SK-N-SH (cell line): ENCODE data around the gene MTUS2. TPM values are rescaled to one million over a fixed set of nuclear protein-coding genes. Genes with fewer than 3 reads are reported as not detected.

Experiments
- CTCF ChIA-PET: fragments of 300-600, 350-600 bp; formaldehyde crosslinking; extraction: SDS; loops from one replicate; lab custom pipeline; 2021; lab: Yijun Ruan, JAX
- POLR2A ChIA-PET: fragments of 350-600 bp; sonication (Branson Sonifier 250); formaldehyde crosslinking; extraction: SDS; loops from one replicate; lab custom pipeline; 2020; ENCODE audit warnings: antibody characterized with exemption, inconsistent platforms; lab: Yijun Ruan, JAX
- DNase-seq: peaks from one replicate; pipeline ENCODE4 v3.0.0; 2012
- H2AFZ ChIP-seq: fragments of 200-600 bp; sonication (generic); 2 replicates; pipeline ENCODE4 v1.8.1; 2016; ENCODE audit warnings: antibody characterized with exemption, mild to moderate bottlenecking, low read depth
- H3F3A ChIP-seq: fragments of 200-600 bp; sonication (generic); replicated peaks from 2 replicates; pipeline ENCODE3; 2016; ENCODE audit warnings: antibody characterized with exemption, mild to moderate bottlenecking; ENCODE audit not compliant: insufficient read depth
- H3K27ac ChIP-seq, 2 experiments: fragments of 200-500 bp in 1 of 2; fragments of 200-600 bp in 1 of 2; sonication (Bioruptor generic) in 1 of 2; sonication (generic), shearing (Covaris generic) in 1 of 2; 2 replicates each; pipeline versions ENCODE4 v1.5.1 to v1.6.1; 2014 to 2016; ENCODE audit warnings: low read depth in 2 of 2, inconsistent platforms in 1 of 2, low read length in 1 of 2, mild to moderate bottlenecking in 1 of 2, mixed read lengths in 1 of 2
- H3K27me3 ChIP-seq: fragments of 200-600 bp; sonication (generic), shearing (Covaris generic); 2 replicates; pipeline ENCODE4 v1.6.1; 2016; ENCODE audit warnings: mixed run types; ENCODE audit not compliant: insufficient read depth
- H3K36me3 ChIP-seq, 2 experiments: fragments of 200-500 bp in 1 of 2; fragments of 200-600 bp in 1 of 2; sonication (Bioruptor generic) in 1 of 2; sonication (generic) in 1 of 2; replicated peaks in 1 of 2; 2 replicates each; pipeline versions ENCODE3 to v1.5.1; 2014 to 2016; ENCODE audit warnings: low read length in 1 of 2, mild to moderate bottlenecking in 1 of 2; ENCODE audit not compliant: insufficient read depth in 2 of 2, control insufficient read depth in 1 of 2
- H3K4me1 ChIP-seq, 2 experiments: fragments of 200-500 bp in 1 of 2; fragments of 200-600 bp in 1 of 2; sonication (Bioruptor generic) in 1 of 2; sonication (generic), shearing (Covaris generic) in 1 of 2; 2 replicates each; pipeline versions ENCODE4 v1.5.1 to v1.6.1; 2014 to 2016; ENCODE audit warnings: low read depth in 1 of 2, low read length in 1 of 2, mixed run types in 1 of 2; ENCODE audit not compliant: insufficient read depth in 2 of 2, control insufficient read depth in 1 of 2
- H3K4me2 ChIP-seq: fragments of 200-600 bp; sonication (generic), shearing (Covaris generic); 2 replicates; pipeline ENCODE4 v1.6.1; 2017; ENCODE audit warnings: mixed run types
- H3K4me3 ChIP-seq, 2 experiments: fragments of 200-500 bp in 1 of 2; fragments of 200-600 bp in 1 of 2; sonication (Bioruptor generic) in 1 of 2; sonication (generic), shearing (Covaris generic) in 1 of 2; 2 replicates each; pipeline versions ENCODE4 v1.5.1 to v1.8.1; 2014 to 2016; ENCODE audit warnings: low read depth in 2 of 2, inconsistent platforms in 1 of 2, low read length in 1 of 2, mild to moderate bottlenecking in 1 of 2, mixed read lengths in 1 of 2, moderate library complexity in 1 of 2
- H3K79me2 ChIP-seq: fragments of 200-600 bp; sonication (generic); 2 replicates; pipeline ENCODE4 v1.8.1; 2017; ENCODE audit warnings: mild to moderate bottlenecking; ENCODE audit not compliant: insufficient read depth
- H3K9ac ChIP-seq: fragments of 200-600 bp; sonication (generic); 2 replicates; pipeline ENCODE4 v1.6.1; 2017; ENCODE audit warnings: mixed run types
- H3K9me2 ChIP-seq: fragments of 200-600 bp; sonication (generic); 2 replicates; pipeline ENCODE4 v1.6.1; 2017; ENCODE audit warnings: mixed run types
- H3K9me3 ChIP-seq: fragments of 200-600 bp; sonication (generic); 2 replicates; pipeline ENCODE4 v1.6.1; 2017; ENCODE audit warnings: mixed run types, mild to moderate bottlenecking, moderate library complexity
- H4K20me1 ChIP-seq: fragments of 200-600 bp; sonication (generic); 2 replicates; pipeline ENCODE4 v1.6.1; 2017; ENCODE audit warnings: mild to moderate bottlenecking, mixed run types; ENCODE audit not compliant: insufficient read depth
- CHD2 ChIP-seq: fragments of 150-350 bp; IDR thresholded peaks from 2 replicates; pipeline ENCODE4 v1.6.1; 2018; ENCODE audit warnings: low read length; ENCODE audit not compliant: partially characterized antibody
- ELF1 ChIP-seq: IDR thresholded peaks from 2 replicates; pipeline ENCODE4 v1.4.0; 2012
- EZH2phosphoT487 ChIP-seq: fragments of 200-600 bp; sonication (generic); IDR thresholded peaks from 2 replicates; pipeline ENCODE4 v1.6.1; 2017; ENCODE audit warnings: low read depth, mixed run types, mild to moderate bottlenecking, antibody characterized with exemption, moderate library complexity, borderline replicate concordance
- FOXM1 ChIP-seq: IDR thresholded peaks from 2 replicates; pipeline ENCODE4 v1.4.0; 2012; ENCODE audit warnings: low read depth, mild to moderate bottlenecking
- JUND ChIP-seq: IDR thresholded peaks from 2 replicates; pipeline ENCODE4 v1.4.0; 2012
- MEF2A ChIP-seq: IDR thresholded peaks from 2 replicates; pipeline ENCODE4 v1.4.0; 2012; ENCODE audit warnings: low read depth, borderline replicate concordance
- NFIC ChIP-seq: IDR thresholded peaks from 2 replicates; pipeline ENCODE4 v1.4.0; 2012; ENCODE audit warnings: borderline replicate concordance
- NRF1 ChIP-seq: IDR thresholded peaks from 2 replicates; pipeline ENCODE4 v1.6.1; 2012; ENCODE audit warnings: low read depth, mild to moderate bottlenecking, low read length
- POLR2AphosphoS5 ChIP-seq: IDR thresholded peaks from 2 replicates; pipeline ENCODE4 v1.6.1; 2012; ENCODE audit warnings: low read depth, low read length
- RFX5 ChIP-seq: IDR thresholded peaks from 2 replicates; pipeline ENCODE4 v1.6.1; 2012; ENCODE audit warnings: mild to moderate bottlenecking, improper control_type of control experiment, low read length
- RXRA ChIP-seq: IDR thresholded peaks from 2 replicates; pipeline ENCODE4 v1.4.0; 2012; ENCODE audit warnings: low read depth, mild to moderate bottlenecking, borderline replicate concordance
- TEAD4 ChIP-seq: IDR thresholded peaks from 2 replicates; pipeline ENCODE4 v1.4.0; 2012; ENCODE audit warnings: mild to moderate bottlenecking, borderline replicate concordance; ENCODE audit not compliant: insufficient read depth
- YY1 ChIP-seq: IDR thresholded peaks from 2 replicates; pipeline ENCODE4 v1.4.0; 2012; ENCODE audit warnings: low read depth, mild to moderate bottlenecking
- WGBS: methylation state at CpG from one replicate; pipeline ENCODE4 v1.1.6; 2017; ENCODE audit warnings: low lambda C conversion rate; 5-methylcytosine and 5-hydroxymethylcytosine counted together
- polyA plus RNA-seq, 3 experiments: library from polyadenylated mRNA; depleted of rRNA; stranded (reverse); fragments of >200 nt; gene quantifications; 2 replicates each; pipeline ENCODE4 v1.2.3, GENCODE V29; 2012
- TF ChIP-seq, protein P1 (sequence below): IDR thresholded peaks from 2 replicates; pipeline ENCODE4; 2012
- TF ChIP-seq, protein P2 (sequence below): IDR thresholded peaks from 2 replicates; pipeline ENCODE4 v1.6.1; 2012; ENCODE audit warnings: mild to moderate bottlenecking, low read depth, low read length, moderate library complexity
- TF ChIP-seq, protein P3 (sequence below): fragments of 150-350 bp; IDR thresholded peaks from 2 replicates; pipeline ENCODE4 v1.6.1; 2016; ENCODE audit warnings: mild to moderate bottlenecking, low read depth, low read length
- TF ChIP-seq, protein P4 (sequence below): fragments of 150-350 bp; IDR thresholded peaks from 2 replicates; pipeline ENCODE4 v1.6.1; 2017; ENCODE audit warnings: antibody characterized with exemption, low read length, low read depth, borderline replicate concordance
- TF ChIP-seq, protein P5 (sequence below): fragments of 200-600 bp; sonication (generic); IDR thresholded peaks from 2 replicates; pipeline ENCODE4 v1.6.1; 2017; ENCODE audit warnings: antibody characterized with exemption, mild to moderate bottlenecking, moderate library complexity

MTUS2 gene
- polyA plus RNA-seq, 1 of the 3 experiments (the other 2 are of a cell fraction) = 1.7 TPM

DNA sequence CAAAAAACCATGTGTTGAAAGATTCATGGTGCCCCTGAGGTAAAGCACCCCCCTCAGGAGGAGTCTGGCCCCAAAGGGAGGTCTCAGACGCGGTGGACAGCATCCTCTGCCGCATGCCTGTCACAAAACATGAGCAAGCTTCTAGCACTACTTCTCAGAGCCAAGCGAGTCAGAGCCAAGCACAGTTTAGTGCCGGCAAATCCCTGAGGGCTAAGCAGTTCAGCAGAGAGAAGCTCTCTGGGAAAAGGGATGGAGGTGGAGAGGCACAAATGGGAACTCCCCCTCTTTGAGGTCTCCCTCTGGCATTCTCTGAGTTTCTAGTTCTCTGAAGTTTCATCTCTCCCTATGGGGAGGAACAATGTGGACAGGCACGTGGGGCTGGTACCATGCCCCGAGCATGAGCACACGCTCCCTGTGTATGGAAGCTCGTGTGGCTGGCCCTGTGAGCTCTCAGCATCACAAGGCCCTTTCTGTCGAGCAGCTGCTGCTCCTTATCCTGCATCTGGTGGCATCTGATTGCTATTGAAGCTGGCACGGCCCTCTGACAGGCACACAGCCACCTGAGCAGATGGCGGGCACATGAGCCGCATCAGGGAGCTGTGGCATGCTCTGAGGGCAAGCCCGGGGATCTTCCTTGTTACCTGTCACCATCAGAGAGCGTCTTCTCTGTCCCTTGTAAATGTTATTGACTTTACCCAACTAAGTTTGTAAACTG is 450.3 kb downstream of the MTUS2 start:
- TF ChIP-seq, protein P1, sequence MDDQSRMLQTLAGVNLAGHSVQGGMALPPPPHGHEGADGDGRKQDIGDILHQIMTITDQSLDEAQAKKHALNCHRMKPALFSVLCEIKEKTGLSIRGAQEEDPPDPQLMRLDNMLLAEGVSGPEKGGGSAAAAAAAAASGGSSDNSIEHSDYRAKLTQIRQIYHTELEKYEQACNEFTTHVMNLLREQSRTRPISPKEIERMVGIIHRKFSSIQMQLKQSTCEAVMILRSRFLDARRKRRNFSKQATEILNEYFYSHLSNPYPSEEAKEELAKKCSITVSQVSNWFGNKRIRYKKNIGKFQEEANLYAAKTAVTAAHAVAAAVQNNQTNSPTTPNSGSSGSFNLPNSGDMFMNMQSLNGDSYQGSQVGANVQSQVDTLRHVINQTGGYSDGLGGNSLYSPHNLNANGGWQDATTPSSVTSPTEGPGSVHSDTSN = no peak
- TF ChIP-seq, protein P2, sequence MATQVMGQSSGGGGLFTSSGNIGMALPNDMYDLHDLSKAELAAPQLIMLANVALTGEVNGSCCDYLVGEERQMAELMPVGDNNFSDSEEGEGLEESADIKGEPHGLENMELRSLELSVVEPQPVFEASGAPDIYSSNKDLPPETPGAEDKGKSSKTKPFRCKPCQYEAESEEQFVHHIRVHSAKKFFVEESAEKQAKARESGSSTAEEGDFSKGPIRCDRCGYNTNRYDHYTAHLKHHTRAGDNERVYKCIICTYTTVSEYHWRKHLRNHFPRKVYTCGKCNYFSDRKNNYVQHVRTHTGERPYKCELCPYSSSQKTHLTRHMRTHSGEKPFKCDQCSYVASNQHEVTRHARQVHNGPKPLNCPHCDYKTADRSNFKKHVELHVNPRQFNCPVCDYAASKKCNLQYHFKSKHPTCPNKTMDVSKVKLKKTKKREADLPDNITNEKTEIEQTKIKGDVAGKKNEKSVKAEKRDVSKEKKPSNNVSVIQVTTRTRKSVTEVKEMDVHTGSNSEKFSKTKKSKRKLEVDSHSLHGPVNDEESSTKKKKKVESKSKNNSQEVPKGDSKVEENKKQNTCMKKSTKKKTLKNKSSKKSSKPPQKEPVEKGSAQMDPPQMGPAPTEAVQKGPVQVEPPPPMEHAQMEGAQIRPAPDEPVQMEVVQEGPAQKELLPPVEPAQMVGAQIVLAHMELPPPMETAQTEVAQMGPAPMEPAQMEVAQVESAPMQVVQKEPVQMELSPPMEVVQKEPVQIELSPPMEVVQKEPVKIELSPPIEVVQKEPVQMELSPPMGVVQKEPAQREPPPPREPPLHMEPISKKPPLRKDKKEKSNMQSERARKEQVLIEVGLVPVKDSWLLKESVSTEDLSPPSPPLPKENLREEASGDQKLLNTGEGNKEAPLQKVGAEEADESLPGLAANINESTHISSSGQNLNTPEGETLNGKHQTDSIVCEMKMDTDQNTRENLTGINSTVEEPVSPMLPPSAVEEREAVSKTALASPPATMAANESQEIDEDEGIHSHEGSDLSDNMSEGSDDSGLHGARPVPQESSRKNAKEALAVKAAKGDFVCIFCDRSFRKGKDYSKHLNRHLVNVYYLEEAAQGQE = no peak
- TF ChIP-seq TEAD4 = no peak
- TF ChIP-seq, protein P3, sequence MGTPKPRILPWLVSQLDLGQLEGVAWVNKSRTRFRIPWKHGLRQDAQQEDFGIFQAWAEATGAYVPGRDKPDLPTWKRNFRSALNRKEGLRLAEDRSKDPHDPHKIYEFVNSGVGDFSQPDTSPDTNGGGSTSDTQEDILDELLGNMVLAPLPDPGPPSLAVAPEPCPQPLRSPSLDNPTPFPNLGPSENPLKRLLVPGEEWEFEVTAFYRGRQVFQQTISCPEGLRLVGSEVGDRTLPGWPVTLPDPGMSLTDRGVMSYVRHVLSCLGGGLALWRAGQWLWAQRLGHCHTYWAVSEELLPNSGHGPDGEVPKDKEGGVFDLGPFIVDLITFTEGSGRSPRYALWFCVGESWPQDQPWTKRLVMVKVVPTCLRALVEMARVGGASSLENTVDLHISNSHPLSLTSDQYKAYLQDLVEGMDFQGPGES = no peak
- TF ChIP-seq RXRA = no peak
- no peak for TF ChIP-seq POLR2AphosphoS5
- no peak for TF ChIP-seq EZH2phosphoT487
- no peak for TF ChIP-seq CHD2
- no peak for TF ChIP-seq RFX5
- no peak for TF ChIP-seq JUND
- TF ChIP-seq, protein P4, sequence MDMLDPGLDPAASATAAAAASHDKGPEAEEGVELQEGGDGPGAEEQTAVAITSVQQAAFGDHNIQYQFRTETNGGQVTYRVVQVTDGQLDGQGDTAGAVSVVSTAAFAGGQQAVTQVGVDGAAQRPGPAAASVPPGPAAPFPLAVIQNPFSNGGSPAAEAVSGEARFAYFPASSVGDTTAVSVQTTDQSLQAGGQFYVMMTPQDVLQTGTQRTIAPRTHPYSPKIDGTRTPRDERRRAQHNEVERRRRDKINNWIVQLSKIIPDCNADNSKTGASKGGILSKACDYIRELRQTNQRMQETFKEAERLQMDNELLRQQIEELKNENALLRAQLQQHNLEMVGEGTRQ = no peak
- TF ChIP-seq ELF1 = no peak
- no peak for TF ChIP-seq NRF1
- no peak for TF ChIP-seq FOXM1
- TF ChIP-seq, protein P5, sequence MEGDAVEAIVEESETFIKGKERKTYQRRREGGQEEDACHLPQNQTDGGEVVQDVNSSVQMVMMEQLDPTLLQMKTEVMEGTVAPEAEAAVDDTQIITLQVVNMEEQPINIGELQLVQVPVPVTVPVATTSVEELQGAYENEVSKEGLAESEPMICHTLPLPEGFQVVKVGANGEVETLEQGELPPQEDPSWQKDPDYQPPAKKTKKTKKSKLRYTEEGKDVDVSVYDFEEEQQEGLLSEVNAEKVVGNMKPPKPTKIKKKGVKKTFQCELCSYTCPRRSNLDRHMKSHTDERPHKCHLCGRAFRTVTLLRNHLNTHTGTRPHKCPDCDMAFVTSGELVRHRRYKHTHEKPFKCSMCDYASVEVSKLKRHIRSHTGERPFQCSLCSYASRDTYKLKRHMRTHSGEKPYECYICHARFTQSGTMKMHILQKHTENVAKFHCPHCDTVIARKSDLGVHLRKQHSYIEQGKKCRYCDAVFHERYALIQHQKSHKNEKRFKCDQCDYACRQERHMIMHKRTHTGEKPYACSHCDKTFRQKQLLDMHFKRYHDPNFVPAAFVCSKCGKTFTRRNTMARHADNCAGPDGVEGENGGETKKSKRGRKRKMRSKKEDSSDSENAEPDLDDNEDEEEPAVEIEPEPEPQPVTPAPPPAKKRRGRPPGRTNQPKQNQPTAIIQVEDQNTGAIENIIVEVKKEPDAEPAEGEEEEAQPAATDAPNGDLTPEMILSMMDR = no peak
- TF ChIP-seq MEF2A = no peak
- TF ChIP-seq NFIC = no peak
- no peak for TF ChIP-seq YY1
- no peak for DNase-seq
- 5% methylated on average over 13 of the region's 15 CpGs for WGBS
- H3K4me3 ChIP-seq = no peak overlapping the region
- H2AFZ ChIP-seq = no peak overlapping the region
- CTCF ChIA-PET = no interaction called here
- no peak overlapping the region for H3K27ac ChIP-seq
- no peaks in the 10 kb centered on the region for H3F3A ChIP-seq
- H3K4me1 ChIP-seq = no peaks in the 10 kb centered on the region
- POLR2A ChIA-PET = no interaction called here
- H3K27me3 ChIP-seq = peaks cover 43% of the 10 kb centered on the region
- no peaks in the 10 kb centered on the region for H3K79me2 ChIP-seq
- no peak overlapping the region for H3K9ac ChIP-seq
- H3K36me3 ChIP-seq = no peaks in the 10 kb centered on the region
- no peak overlapping the region for H3K4me2 ChIP-seq
- H4K20me1 ChIP-seq = no peaks in the 10 kb centered on the region
- no peaks in the 10 kb centered on the region for H3K9me3 ChIP-seq
- H3K9me2 ChIP-seq = no peaks in the 10 kb centered on the region
